H1 (cell line): ENCODE measurements around the gene AKAP7. TPM values are rescaled to one million over a fixed set of nuclear protein-coding genes. Genes with fewer than 3 reads are reported as not detected.

Experiments
- CTCF ChIA-PET: fragments of 300-600 bp; sonication (Branson Sonifier 250); formaldehyde crosslinking; loops from one replicate; lab custom pipeline; 2021; ENCODE audit not compliant: partially characterized antibody; lab: Charles Lee
- POLR2A ChIA-PET: fragments of 300-600 bp; sonication (Branson Sonifier 250); formaldehyde crosslinking; loops from one replicate; lab custom pipeline; 2021; ENCODE audit warnings: inconsistent platforms; ENCODE audit not compliant: partially characterized antibody; lab: Charles Lee
- DNase-seq, 2 experiments: peaks; one replicate each; pipeline versions ENCODE4 v3.0.0 to v3.0.0-alpha.2; 2010 to 2022; ENCODE audit warnings: low spot score in 2 of 2, low read depth in 1 of 2, mixed read lengths in 1 of 2
- FAIRE-seq: peaks from 2 replicates; lab custom pipeline; 2011; peaks lifted over from hg19 to GRCh38; lab: Jason Lieb, UNC
- H2AFZ ChIP-seq: 2 replicates; pipeline ENCODE4 v1.8.1; 2012; ENCODE audit warnings: low read length, inconsistent platforms
- H2AK5ac ChIP-seq: 2 replicates; pipeline ENCODE4 v1.6.1; 2013; ENCODE audit warnings: low read depth, low read length
- H2BK120ac ChIP-seq: replicated peaks from 2 replicates; pipeline ENCODE3; 2013; ENCODE audit warnings: low read depth, low read length, inconsistent platforms
- H2BK12ac ChIP-seq: 2 replicates; pipeline ENCODE4 v1.6.1; 2013; ENCODE audit warnings: low read depth, low read length
- H2BK15ac ChIP-seq: 2 replicates; pipeline ENCODE4 v1.6.1; 2013; ENCODE audit warnings: low read length
- H2BK20ac ChIP-seq: 2 replicates; pipeline ENCODE4 v1.6.1; 2013; ENCODE audit warnings: low read length
- H2BK5ac ChIP-seq: 2 replicates; pipeline ENCODE4 v1.6.1; 2013; ENCODE audit warnings: low read depth, low read length
- H3K14ac ChIP-seq: 2 replicates; pipeline ENCODE4 v1.6.1; 2013; ENCODE audit warnings: inconsistent platforms; ENCODE audit not compliant: insufficient read length
- H3K18ac ChIP-seq: 2 replicates; pipeline ENCODE4 v1.6.1; 2013; ENCODE audit warnings: low read length; ENCODE audit errors: extremely low read depth
- H3K23ac ChIP-seq: 2 replicates; pipeline ENCODE4 v1.6.1; 2013; ENCODE audit warnings: inconsistent platforms; ENCODE audit not compliant: insufficient read length
- H3K23me2 ChIP-seq: 2 replicates; pipeline ENCODE4 v1.6.1; 2013; ENCODE audit warnings: low read depth, low read length
- H3K27ac ChIP-seq: 2 replicates; pipeline ENCODE4 v1.6.1; 2011; ENCODE audit warnings: low read depth, low read length, inconsistent platforms
- H3K27me3 ChIP-seq, 4 experiments: replicated peaks in 1 of 4; 1 replicate in 1 of 4; 2 replicates in 3 of 4; pipeline versions ENCODE4 v1.6.1 to v1.8.1; 2011 to 2013; ENCODE audit warnings: low read length in 3 of 4, mild to moderate bottlenecking in 3 of 4, inconsistent platforms in 2 of 4, mixed read lengths in 2 of 4, moderate library complexity in 1 of 4; ENCODE audit not compliant: control insufficient read depth in 3 of 4, insufficient read depth in 3 of 4; ENCODE audit errors: extremely low read depth in 1 of 4
- H3K36me3 ChIP-seq, 4 experiments: 2 replicates each; pipeline versions ENCODE4 v1.6.1 to v1.8.1; 2011 to 2013; ENCODE audit warnings: mild to moderate bottlenecking in 4 of 4, low read length in 3 of 4, moderate library complexity in 2 of 4, control low read depth in 1 of 4, inconsistent platforms in 1 of 4; ENCODE audit not compliant: insufficient read depth in 4 of 4, control insufficient read depth in 2 of 4
- H3K4ac ChIP-seq: replicated peaks from 2 replicates; pipeline ENCODE3; 2013; ENCODE audit warnings: low read length, low read depth, mixed read lengths, inconsistent platforms; ENCODE audit not compliant: insufficient read length
- H3K4me1 ChIP-seq, 4 experiments: replicated peaks in 1 of 4; 1 replicate in 1 of 4; 2 replicates in 3 of 4; pipeline versions ENCODE4 v1.6.1 to v1.8.1; 2011 to 2013; ENCODE audit warnings: low read length in 3 of 4, inconsistent platforms in 2 of 4, mixed read lengths in 1 of 4; ENCODE audit not compliant: insufficient read depth in 4 of 4, control insufficient read depth in 3 of 4
- H3K4me2 ChIP-seq, 2 experiments: 2 replicates each; pipeline versions ENCODE4 v1.6.1 to v1.8.1; 2011 to 2013; ENCODE audit warnings: low read depth in 2 of 2, low read length in 2 of 2, control low read depth in 1 of 2, inconsistent platforms in 1 of 2, mild to moderate bottlenecking in 1 of 2; ENCODE audit not compliant: insufficient read depth in 1 of 2
- H3K4me3 ChIP-seq, 4 experiments: fragments of 200-600, 300-600 bp in 1 of 4; sonication (generic), shearing (Covaris generic), sonication (Bioruptor Twin) in 1 of 4; 2 replicates each; pipeline versions ENCODE4 v1.5.1 to v1.8.1; 2011 to 2016; ENCODE audit warnings: low read length in 4 of 4, low read depth in 3 of 4, control low read depth in 2 of 4, inconsistent platforms in 2 of 4, mild to moderate bottlenecking in 2 of 4, mixed read lengths in 1 of 4, moderate library complexity in 1 of 4; ENCODE audit not compliant: insufficient read depth in 2 of 4; ENCODE audit errors: extremely low read depth in 1 of 4
- H3K56ac ChIP-seq: replicated peaks from 2 replicates; pipeline ENCODE3; 2013; ENCODE audit warnings: low read depth, mild to moderate bottlenecking, mixed read lengths, low read length, inconsistent platforms; ENCODE audit not compliant: insufficient read length
- H3K79me1 ChIP-seq: 2 replicates; pipeline ENCODE4 v1.6.1; 2013; ENCODE audit warnings: low read depth, low read length, control low read depth
- H3K79me2 ChIP-seq, 2 experiments: 2 replicates each; pipeline versions ENCODE4 v1.6.1 to v1.8.1; 2012 to 2013; ENCODE audit warnings: low read length in 2 of 2, mild to moderate bottlenecking in 2 of 2, inconsistent platforms in 1 of 2; ENCODE audit not compliant: insufficient read depth in 2 of 2, control insufficient read depth in 1 of 2
- H3K9ac ChIP-seq, 4 experiments: replicated peaks in 1 of 4; 1 replicate in 1 of 4; 2 replicates in 3 of 4; pipeline versions ENCODE4 v1.6.1 to v1.8.1; 2011 to 2013; ENCODE audit warnings: low read depth in 3 of 4, low read length in 3 of 4, control low read depth in 2 of 4, mild to moderate bottlenecking in 2 of 4, moderate library complexity in 2 of 4, inconsistent platforms in 1 of 4; ENCODE audit errors: extremely low read depth in 1 of 4
- H3K9me3 ChIP-seq, 2 experiments: 2 replicates each; pipeline versions ENCODE4 v1.6.1 to v1.8.1; 2012 to 2013; ENCODE audit warnings: mild to moderate bottlenecking in 2 of 2, moderate library complexity in 2 of 2, control low read depth in 1 of 2, inconsistent platforms in 1 of 2, low read depth in 1 of 2, low read length in 1 of 2, mixed read lengths in 1 of 2; ENCODE audit not compliant: insufficient read depth in 2 of 2
- H4K20me1 ChIP-seq, 2 experiments: replicated peaks in 1 of 2; 2 replicates each; pipeline versions ENCODE3 to v1.8.1; 2011 to 2013; ENCODE audit warnings: inconsistent platforms in 2 of 2, low read length in 2 of 2, mild to moderate bottlenecking in 1 of 2; ENCODE audit not compliant: insufficient read depth in 2 of 2, control insufficient read depth in 1 of 2
- H4K5ac ChIP-seq: 2 replicates; pipeline ENCODE4 v1.6.1; 2013; ENCODE audit warnings: low read length, low read depth, mixed read lengths, inconsistent platforms; ENCODE audit not compliant: insufficient read length
- H4K8ac ChIP-seq: 2 replicates; pipeline ENCODE4 v1.8.0; 2013; ENCODE audit warnings: mild to moderate bottlenecking, moderate library complexity, low read length, inconsistent platforms; ENCODE audit not compliant: insufficient read depth; ENCODE audit errors: extremely low read depth
- H4K91ac ChIP-seq: replicated peaks from 2 replicates; pipeline ENCODE3; 2013; ENCODE audit warnings: low read length, mixed read lengths, inconsistent platforms; ENCODE audit not compliant: insufficient read length
- CBX8 ChIP-seq: fragments of 300-800, 300-1000 bp; sonication (generic); IDR thresholded peaks from 2 replicates; pipeline ENCODE4 v1.7.1; 2016; ENCODE audit warnings: low read depth, low read length, borderline replicate concordance
- EP300 ChIP-seq, 2 experiments: IDR thresholded peaks; 1 replicate in 1 of 2; 2 replicates in 1 of 2; pipeline ENCODE4 v1.6.1; 2011 to 2012; ENCODE audit warnings: low read depth in 2 of 2, low read length in 2 of 2, mild to moderate bottlenecking in 2 of 2, borderline replicate concordance in 1 of 2, inconsistent platforms in 1 of 2, moderate library complexity in 1 of 2
- EZH2 ChIP-seq: fragments of 200-600 bp; sonication (generic); IDR thresholded peaks from 2 replicates; pipeline ENCODE4 v1.7.1; 2012; ENCODE audit warnings: low read depth, mild to moderate bottlenecking, moderate library complexity, low read length, inconsistent platforms; ENCODE audit not compliant: severe bottlenecking
- KDM5A ChIP-seq: fragments of 200-600 bp; IDR thresholded peaks from 2 replicates; pipeline ENCODE4 v1.7.1; 2012; ENCODE audit warnings: mild to moderate bottlenecking, low read length, inconsistent platforms, mixed read lengths
- POU5F1 ChIP-seq: IDR thresholded peaks from 2 replicates; pipeline ENCODE4 v1.6.1; 2011; ENCODE audit warnings: low read depth, mild to moderate bottlenecking, low read length, moderate library complexity
- RNF2 ChIP-seq: fragments of 200-900, 300-1000 bp; sonication (generic); IDR thresholded peaks from 2 replicates; pipeline ENCODE4 v1.7.1; 2016; ENCODE audit warnings: borderline replicate concordance, low read depth, mild to moderate bottlenecking, antibody characterized with exemption, low read length; ENCODE audit not compliant: poor library complexity, severe bottlenecking; ENCODE audit errors: missing control alignments
- TAF7 ChIP-seq: optimal IDR thresholded peaks from 2 replicates; pipeline ENCODE3; 2011; ENCODE audit warnings: low read depth, mild to moderate bottlenecking, inconsistent platforms, low read length, moderate library complexity, borderline replicate concordance
- ZNF274 ChIP-seq: IDR thresholded peaks from 2 replicates; pipeline ENCODE4 v1.7.0; 2012; ENCODE audit warnings: low read length, borderline replicate concordance; ENCODE audit errors: extremely low read depth
- WGBS, 2 experiments: shearing (Covaris generic) in 1 of 2; methylation state at CpG; one replicate each; pipeline versions ENCODE4 v1.1.6 to v1.1.7; 2013 to 2015; ENCODE audit warnings: low lambda C conversion rate in 2 of 2, mixed read lengths in 2 of 2, inconsistent platforms in 1 of 2, low coverage in 1 of 2, missing lambda C conversion rate in 1 of 2; ENCODE audit not compliant: insufficient replicate concordance in 2 of 2, insufficient coverage in 1 of 2, insufficient read length in 1 of 2; ENCODE audit errors: extremely low coverage in 1 of 2, missing lambda C conversion rate in 1 of 2; 5-methylcytosine and 5-hydroxymethylcytosine counted together
- polyA plus RNA-seq, 7 experiments: library from polyadenylated mRNA; depleted of rRNA in 3 of 7; stranded (reverse) in 5 of 7; unstranded in 2 of 7; fragments of >200 nt in 5 of 7; fragments of 200-250 nt in 2 of 7; gene quantifications; 1 replicate in 5 of 7; 2 replicates in 1 of 7; 4 replicates in 1 of 7; pipeline versions ENCODE4 v1.2.1 to v1.2.3, GENCODE V29; 2011 to 2013; ENCODE audit warnings: missing spikeins in 2 of 7, mixed read lengths in 2 of 7
- total RNA-seq: library from RNA; stranded (reverse); fragmentation: NEBNext Ultra II Directional; extraction: Animal tissue kit (Norgen Biotek cat#: 25700); gene quantifications from 2 replicates; pipeline ENCODE4 v1.2.1, GENCODE V29; 2021

AKAP7 gene
- total and polyA plus RNA-seq, 2 of the 8 experiments (the other 6 are each of a cell fraction or from before 2014, with no cell fraction given), result 4.7 to 16.9 TPM

- Histone ChIP-seq H2BK12ac (no peak overlapping the region), H3K18ac (no peak overlapping the region), H4K5ac (no peak overlapping the region), H2AFZ (no peak overlapping the region), H3K36me3 (no peaks in the 10 kb centered on the region), H4K20me1 (no peaks in the 10 kb centered on the region), H3K56ac (no peak overlapping the region), H3K27me3 (no peaks in the 10 kb centered on the region), H3K79me2 (no peaks in the 10 kb centered on the region), H3K9ac (no peak overlapping the region), H3K9me3 (no peaks in the 10 kb centered on the region), H3K4me3 (no peak overlapping the region), H3K23ac (no peak overlapping the region), H2BK120ac (no peak overlapping the region), H4K8ac (no peak overlapping the region), H3K4me1 (peaks cover 0 to 3% (median 0%) of the 10 kb centered on the region in 4 experiments; a peak in 1 of 7 replicates), H2AK5ac (no peak overlapping the region), H3K23me2 (no peaks in the 10 kb centered on the region), H2BK5ac (no peak overlapping the region), H3K79me1 (no peaks in the 10 kb centered on the region), H3K4ac (no peak overlapping the region), H4K91ac (no peak overlapping the region), H3K27ac (no peak overlapping the region), H2BK20ac (no peak overlapping the region), H3K4me2 (no peak overlapping the region), H3K14ac (no peak overlapping the region), H2BK15ac (no peak overlapping the region)
- FAIRE-seq (no peak), DNase-seq (no peak)
- ChIA-PET CTCF (no interaction called here), POLR2A (no interaction called here)
- WGBS, 2 experiments, result 98% methylated on average over 5 of the region's 5 CpGs; no CpG with 5 or more reads in 1 of the 2 experiments
- TF ChIP-seq TAF7, result no peak
- no peak for TF ChIP-seq EZH2
- no peak for TF ChIP-seq ZNF274
- TF ChIP-seq CBX8, result no peak
- TF ChIP-seq EP300 (IDR thresholded peaks at IDR 0.05; ENCODE audit: borderline replicate concordance in 1 of 2, low read depth in 2 of 2, low read length in 2 of 2), result no peak
- no peak for TF ChIP-seq POU5F1
- no peak for TF ChIP-seq KDM5A
- no peak for TF ChIP-seq RNF2
Measured at GRCh38 chr6:131212024-131212423, 76.8 kb downstream of the AKAP7 start.
